RWPE2 (cell line): Measurements from ENCODE around the gene LRRC2.
"Not testable (repeated sequence)": the region's sequence is repeated elsewhere in the genome, so short reads cannot be mapped to it uniquely, and the experiment has no call there.

Experiments
- ATAC-seq: fragments of 200-7000 bp; cut with Tn5 transposase; 3 replicates; pipeline ENCODE4 v1.9.1; 2021; ENCODE audit warnings: low read depth
- DNase-seq: peaks from one replicate; pipeline ENCODE4 v3.0.0-alpha.2; 2020; ENCODE audit warnings: low spot score
- H3K27ac ChIP-seq: fragments of 450-650 bp; 2 replicates; pipeline ENCODE4 v1.5.1; 2017; ENCODE audit warnings: mild to moderate bottlenecking; ENCODE audit not compliant: poor library complexity, severe bottlenecking
- H3K27me3 ChIP-seq: fragments of 250-450 bp; sonication (Bioruptor Pico); 2 replicates; pipeline ENCODE4 v1.5.1; 2021; ENCODE audit warnings: mild to moderate bottlenecking, moderate library complexity; ENCODE audit not compliant: insufficient read depth, poor library complexity, severe bottlenecking
- H3K36me3 ChIP-seq: fragments of 250-450 bp; sonication (Bioruptor Pico); 2 replicates; pipeline ENCODE4 v1.5.1; 2020; ENCODE audit warnings: low read depth, mild to moderate bottlenecking, moderate library complexity
- H3K4me1 ChIP-seq: fragments of 250-450 bp; sonication (Bioruptor Pico); 2 replicates; pipeline ENCODE4 v1.5.1; 2021; ENCODE audit warnings: mild to moderate bottlenecking, moderate library complexity; ENCODE audit not compliant: insufficient read depth, poor library complexity, severe bottlenecking
- H3K4me3 ChIP-seq: fragments of 250-450 bp; sonication (Bioruptor Pico); 2 replicates; pipeline ENCODE4 v1.5.1; 2021; ENCODE audit warnings: mild to moderate bottlenecking, moderate library complexity; ENCODE audit not compliant: severe bottlenecking
- H3K9me3 ChIP-seq: fragments of 250-450 bp; sonication (Bioruptor Pico); 2 replicates; pipeline ENCODE4 v1.5.1; 2021; ENCODE audit warnings: mild to moderate bottlenecking, moderate library complexity; ENCODE audit not compliant: severe bottlenecking
- TF ChIP-seq, protein P1 (sequence below): fragments of 450-650 bp; IDR thresholded peaks from one replicate; pipeline ENCODE4 v1.5.1; 2017; ENCODE audit warnings: mild to moderate bottlenecking, moderate library complexity; ENCODE audit not compliant: poor library complexity, severe bottlenecking

LRRC2 gene

DNA sequence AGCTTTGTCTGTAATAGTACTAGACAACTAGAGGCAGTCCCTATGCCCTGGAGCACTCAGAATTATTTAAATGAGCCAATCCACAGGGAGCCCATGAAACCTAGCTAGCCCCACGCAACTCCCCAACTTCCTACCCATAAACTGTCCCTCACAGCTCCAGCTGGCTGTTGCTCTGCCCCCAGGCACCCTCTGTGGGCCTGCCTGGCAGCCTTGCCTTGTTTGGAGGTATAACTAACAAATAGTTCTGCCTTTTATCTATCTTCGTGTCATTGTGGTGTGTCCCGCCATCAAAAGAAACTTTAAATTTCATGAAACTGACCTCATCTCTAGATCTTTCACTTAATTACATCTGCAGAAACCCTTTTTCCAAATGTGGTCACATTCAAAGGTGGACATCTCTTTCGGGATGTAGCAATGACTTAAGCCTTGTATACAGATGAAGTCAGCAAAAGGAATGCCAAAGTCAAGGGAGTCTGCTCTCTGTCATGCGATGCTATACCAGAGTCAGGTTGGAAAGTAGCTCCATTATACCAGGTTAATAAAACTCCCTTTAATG lies 70.1 kb downstream of the LRRC2 start:
- no peaks in the 10 kb centered on the region for H3K27me3 ChIP-seq
- no peak overlapping the region for H3K4me3 ChIP-seq
- no peak for DNase-seq
- TF ChIP-seq, protein P1, sequence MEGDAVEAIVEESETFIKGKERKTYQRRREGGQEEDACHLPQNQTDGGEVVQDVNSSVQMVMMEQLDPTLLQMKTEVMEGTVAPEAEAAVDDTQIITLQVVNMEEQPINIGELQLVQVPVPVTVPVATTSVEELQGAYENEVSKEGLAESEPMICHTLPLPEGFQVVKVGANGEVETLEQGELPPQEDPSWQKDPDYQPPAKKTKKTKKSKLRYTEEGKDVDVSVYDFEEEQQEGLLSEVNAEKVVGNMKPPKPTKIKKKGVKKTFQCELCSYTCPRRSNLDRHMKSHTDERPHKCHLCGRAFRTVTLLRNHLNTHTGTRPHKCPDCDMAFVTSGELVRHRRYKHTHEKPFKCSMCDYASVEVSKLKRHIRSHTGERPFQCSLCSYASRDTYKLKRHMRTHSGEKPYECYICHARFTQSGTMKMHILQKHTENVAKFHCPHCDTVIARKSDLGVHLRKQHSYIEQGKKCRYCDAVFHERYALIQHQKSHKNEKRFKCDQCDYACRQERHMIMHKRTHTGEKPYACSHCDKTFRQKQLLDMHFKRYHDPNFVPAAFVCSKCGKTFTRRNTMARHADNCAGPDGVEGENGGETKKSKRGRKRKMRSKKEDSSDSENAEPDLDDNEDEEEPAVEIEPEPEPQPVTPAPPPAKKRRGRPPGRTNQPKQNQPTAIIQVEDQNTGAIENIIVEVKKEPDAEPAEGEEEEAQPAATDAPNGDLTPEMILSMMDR, result no peak
- ATAC-seq, result peak; percentile 82; the same call in 2 of the 3 replicates
- H3K9me3 ChIP-seq, result no peaks in the 10 kb centered on the region
- H3K27ac ChIP-seq, result no peak overlapping the region
- peaks cover 16% of the 10 kb centered on the region for H3K4me1 ChIP-seq
- H3K36me3 ChIP-seq, result no peaks in the 10 kb centered on the region

GRCh38 chr3:46494491-46494890 lies 71.6 kb downstream of the LRRC2 start:
- ATAC-seq, DNase-seq, H3K27ac ChIP-seq, H3K9me3 ChIP-seq, H3K4me3 ChIP-seq, H3K36me3 ChIP-seq, H3K27me3 ChIP-seq: not testable (repeated sequence)
- peaks cover 14% of the 10 kb centered on the region for H3K4me1 ChIP-seq

- Histone ChIP-seq H3K27me3 (no peaks in the 10 kb centered on the region), H3K36me3 (no peaks in the 10 kb centered on the region), H3K9me3 (no peaks in the 10 kb centered on the region), H3K4me1 (peaks cover 14% of the 10 kb centered on the region), H3K4me3 (no peak overlapping the region), H3K27ac (no peak overlapping the region)
- TF ChIP-seq, protein P1, result no peak
- DNase-seq (no peak), ATAC-seq (no peak)
These were observed 73.1 kb downstream of the LRRC2 start for GRCh38 chr3:46492890-46493547.

DNA sequence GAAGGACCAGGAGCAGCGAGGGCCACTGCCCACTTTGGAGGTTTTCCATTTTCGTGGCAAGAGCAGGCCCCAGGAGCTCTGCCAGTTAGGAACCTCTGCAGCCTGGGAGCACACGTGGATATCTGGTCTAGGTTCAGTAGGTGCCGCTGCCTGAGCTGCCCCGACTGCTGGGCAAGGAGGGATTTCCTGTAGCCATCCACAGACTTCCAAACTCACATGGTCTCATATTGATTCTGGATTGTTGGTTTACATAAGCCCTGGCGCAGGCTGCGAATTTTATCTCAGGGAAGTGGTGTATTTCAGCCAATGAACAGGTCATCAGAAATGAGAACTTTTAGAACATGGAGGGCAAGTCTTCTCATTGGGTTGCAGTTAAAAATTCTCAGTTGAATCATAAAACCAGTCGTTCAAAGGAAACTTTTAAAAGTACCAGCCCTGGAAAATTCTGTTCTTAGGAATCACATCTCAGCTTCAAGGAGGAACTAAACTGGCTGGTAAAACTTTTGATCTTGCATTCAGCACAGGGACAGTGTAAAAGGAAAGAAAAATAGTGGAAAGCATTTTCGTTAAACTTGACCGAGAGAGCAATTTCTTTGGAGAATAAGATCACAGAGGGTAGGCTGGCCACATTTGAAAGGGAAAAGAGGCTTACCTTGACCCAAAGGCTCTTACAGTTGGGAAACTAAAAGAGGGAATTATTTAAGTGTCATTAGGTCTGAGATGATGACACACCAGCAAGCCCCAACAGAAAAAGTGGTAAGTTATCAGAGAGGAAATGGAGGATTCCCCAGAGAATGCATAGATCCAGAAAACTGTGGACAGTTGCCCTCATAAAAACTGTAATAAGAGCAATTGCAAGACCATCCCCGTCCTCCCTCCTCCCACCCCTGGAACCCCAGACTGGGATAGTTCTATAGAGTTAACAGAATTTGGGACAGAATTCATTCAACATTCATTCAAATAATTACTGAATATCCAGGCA lies 74.7 kb downstream of the LRRC2 start:
- no peak overlapping the region for H3K27ac ChIP-seq
- H3K4me3 ChIP-seq, result no peak overlapping the region
- ATAC-seq (no peak), DNase-seq (no peak)
- H3K9me3 ChIP-seq, result no peaks in the 10 kb centered on the region
- H3K27me3 ChIP-seq, result no peaks in the 10 kb centered on the region
- TF ChIP-seq, protein P1, result no peak
- H3K4me1 ChIP-seq, result peaks cover 14% of the 10 kb centered on the region
- H3K36me3 ChIP-seq, result no peaks in the 10 kb centered on the region

- Histone ChIP-seq H3K4me1 (peaks cover 9% of the 10 kb centered on the region), H3K4me3 (no peak overlapping the region), H3K27ac (no peak overlapping the region), H3K9me3 (no peaks in the 10 kb centered on the region), H3K36me3 (no peaks in the 10 kb centered on the region), H3K27me3 (no peaks in the 10 kb centered on the region)
- ATAC-seq (no peak), DNase-seq (no peak)
- TF ChIP-seq, protein P1, result no peak
These were observed 75.6 kb downstream of the LRRC2 start for GRCh38 chr3:46490338-46491084.
